Measurements from ENCODE around the gene HDAC9.

HDAC9 gene

GRCh38 chr7:18494406-18494805 is 1.1 kb upstream of the HDAC9 start:
- Histone ChIP-seq H3K4me2 (ENCODE audit: low read depth, low read length, poor library complexity, severe bottlenecking) (peak overlapping the region; percentile 38), H3K9ac (ENCODE audit: low read depth, low read length, poor library complexity, severe bottlenecking) (no peak overlapping the region)
- no peak for TF ChIP-seq EZH2phosphoT487 (IDR thresholded peaks at IDR 0.05; ENCODE audit: borderline replicate concordance)
- no peak for TF ChIP-seq CTCF (conservative IDR thresholded peaks at IDR 0.05; ENCODE audit: low read length)

GRCh38 chr7:18494821-18495408 is 634 bp upstream of the HDAC9 start:
- Histone ChIP-seq H3K9me2 (replicated peaks; ENCODE audit: low read depth, low read length) (no peaks in the 10 kb centered on the region), H3K36me3 (ENCODE audit: insufficient read depth, low read length) (no peaks in the 10 kb centered on the region), H3K9ac (ENCODE audit: low read depth, low read length, poor library complexity, severe bottlenecking) (no peak overlapping the region), H2AFZ (ENCODE audit: low read length) (no peak overlapping the region), H3K27me3 (ENCODE audit: insufficient read depth, low read length, poor library complexity, severe bottlenecking) (no peaks in the 10 kb centered on the region), H3K4me3 (ENCODE audit: low read length, poor library complexity, severe bottlenecking) (peak overlapping the region; percentile 2), H3K9me3 (ENCODE audit: insufficient read depth, low read depth, low read length) (no peaks in the 10 kb centered on the region), H4K20me1 (ENCODE audit: insufficient read depth, low read length, poor library complexity, severe bottlenecking) (peaks cover 6% of the 10 kb centered on the region), H3K4me1 (ENCODE audit: insufficient read depth, low read length, poor library complexity, severe bottlenecking) (peaks cover 43% of the 10 kb centered on the region), H3K79me2 (ENCODE audit: insufficient read depth, low read length) (peaks cover 61% of the 10 kb centered on the region), H3F3A (ENCODE audit: low read depth) (no peaks in the 10 kb centered on the region), H3K4me2 (ENCODE audit: low read depth, low read length, poor library complexity, severe bottlenecking) (peak overlapping the region; percentile 38)
- no peak for TF ChIP-seq CTCF (conservative IDR thresholded peaks at IDR 0.05; ENCODE audit: low read length)
- TF ChIP-seq EZH2phosphoT487 (IDR thresholded peaks at IDR 0.05; ENCODE audit: borderline replicate concordance) = no peak

More at GRCh38 chr7:18494406-18494805, 1.1 kb upstream of the HDAC9 start:
- Histone ChIP-seq H3K9me3 (ENCODE audit: insufficient read depth, low read depth, low read length) (no peaks in the 10 kb centered on the region), H2AFZ (ENCODE audit: low read length) (no peak overlapping the region), H3K4me3 (ENCODE audit: low read length, poor library complexity, severe bottlenecking) (no peak overlapping the region), H3K36me3 (ENCODE audit: insufficient read depth, low read length) (no peaks in the 10 kb centered on the region), H3K9me2 (replicated peaks; ENCODE audit: low read depth, low read length) (no peaks in the 10 kb centered on the region), H3K79me2 (ENCODE audit: insufficient read depth, low read length) (peaks cover 66% of the 10 kb centered on the region), H3K4me1 (ENCODE audit: insufficient read depth, low read length, poor library complexity, severe bottlenecking) (peaks cover 43% of the 10 kb centered on the region), H3F3A (ENCODE audit: low read depth) (no peaks in the 10 kb centered on the region), H3K27me3 (ENCODE audit: insufficient read depth, low read length, poor library complexity, severe bottlenecking) (no peaks in the 10 kb centered on the region), H4K20me1 (ENCODE audit: insufficient read depth, low read length, poor library complexity, severe bottlenecking) (peaks cover 6% of the 10 kb centered on the region)

GRCh38 chr7:18496341-18496700 is 772 bp downstream of the HDAC9 start:
- H4K20me1 ChIP-seq (ENCODE audit: insufficient read depth, low read length, poor library complexity, severe bottlenecking) = peaks cover 6% of the 10 kb centered on the region
- H3F3A ChIP-seq (ENCODE audit: low read depth) = no peaks in the 10 kb centered on the region
- no peak for TF ChIP-seq EZH2phosphoT487 (IDR thresholded peaks at IDR 0.05; ENCODE audit: borderline replicate concordance)
- no peak for TF ChIP-seq CTCF (conservative IDR thresholded peaks at IDR 0.05; ENCODE audit: low read length)
- no peaks in the 10 kb centered on the region for H3K36me3 ChIP-seq (ENCODE audit: insufficient read depth, low read length)
- no peak overlapping the region for H2AFZ ChIP-seq (ENCODE audit: low read length)
- H3K9ac ChIP-seq (ENCODE audit: low read depth, low read length, poor library complexity, severe bottlenecking) = no peak overlapping the region
- peak overlapping the region; percentile 1 for H3K4me2 ChIP-seq (ENCODE audit: low read depth, low read length, poor library complexity, severe bottlenecking)
- H3K27me3 ChIP-seq (ENCODE audit: insufficient read depth, low read length, poor library complexity, severe bottlenecking) = no peaks in the 10 kb centered on the region
- H3K9me3 ChIP-seq (ENCODE audit: insufficient read depth, low read depth, low read length) = no peaks in the 10 kb centered on the region
- peaks cover 43% of the 10 kb centered on the region for H3K4me1 ChIP-seq (ENCODE audit: insufficient read depth, low read length, poor library complexity, severe bottlenecking)
- no peak overlapping the region for H3K4me3 ChIP-seq (ENCODE audit: low read length, poor library complexity, severe bottlenecking)
- H3K9me2 ChIP-seq (replicated peaks; ENCODE audit: low read depth, low read length) = no peaks in the 10 kb centered on the region
- peaks cover 64% of the 10 kb centered on the region for H3K79me2 ChIP-seq (ENCODE audit: insufficient read depth, low read length)

Data from Loucy (cell line).